ENCODE results near the gene ARHGEF4.
"Not testable (repeated sequence)": the region's sequence is repeated elsewhere in the genome, so short reads cannot be mapped to it uniquely, and the experiment has no call there.

The ARHGEF4 gene

GRCh38 chr2:131077966-131078365, 241.3 kb downstream of the ARHGEF4 start:
- no peak for DNase-seq (ENCODE audit: low read depth)
- TF ChIP-seq CTCF (conservative IDR thresholded peaks at IDR 0.05; ENCODE audit: control insufficient read depth, insufficient read depth, low read depth, low read length): no peak
- H3K4me3 ChIP-seq (ENCODE audit: control insufficient read depth, low read depth, low read length): no peak overlapping the region

- DNase-seq (ENCODE audit: low read depth); H3K4me3 ChIP-seq (ENCODE audit: control insufficient read depth, low read depth, low read length): not testable (repeated sequence)
Measured at GRCh38 chr2:131079931-131080330, 243.2 kb downstream of the ARHGEF4 start.

- H3K4me3 ChIP-seq (ENCODE audit: control insufficient read depth, low read depth, low read length): no peak overlapping the region
- no peak for TF ChIP-seq CTCF (conservative IDR thresholded peaks at IDR 0.05; ENCODE audit: control insufficient read depth, insufficient read depth, low read depth, low read length)
- no peak for DNase-seq (ENCODE audit: low read depth)
Measured at GRCh38 chr2:131081190-131081589, 244.5 kb downstream of the ARHGEF4 start.

- no peak for DNase-seq (ENCODE audit: low read depth)
- H3K4me3 ChIP-seq (ENCODE audit: control insufficient read depth, low read depth, low read length): no peak overlapping the region
- no peak for TF ChIP-seq CTCF (conservative IDR thresholded peaks at IDR 0.05; ENCODE audit: control insufficient read depth, insufficient read depth, low read depth, low read length)
Measured at GRCh38 chr2:131085646-131086045, 248.9 kb downstream of the ARHGEF4 start.

- no peak for DNase-seq (ENCODE audit: low read depth)
- TF ChIP-seq CTCF (conservative IDR thresholded peaks at IDR 0.05; ENCODE audit: control insufficient read depth, insufficient read depth, low read depth, low read length): no peak
- peak overlapping the region; percentile 82 for H3K4me3 ChIP-seq (ENCODE audit: control insufficient read depth, low read depth, low read length)
Measured at GRCh38 chr2:131092458-131093005, 255.8 kb downstream of the ARHGEF4 start.

- peak within 1 kb of the TSS; percentile 82 for H3K4me3 ChIP-seq (ENCODE audit: control insufficient read depth, low read depth, low read length)
- TF ChIP-seq CTCF (conservative IDR thresholded peaks at IDR 0.05; ENCODE audit: control insufficient read depth, insufficient read depth, low read depth, low read length): no peak
- peak; percentile 84 for DNase-seq (ENCODE audit: low read depth)
Measured at GRCh38 chr2:131093006-131093695, 256.4 kb downstream of the ARHGEF4 start, which contains the start of gene FAM168B. Gene FAM168B, minus strand, starts transcription at chr2:131093460. Its CDS starts 10,814 bp downstream, at chr2:131082646.

- TF ChIP-seq CTCF (conservative IDR thresholded peaks at IDR 0.05; ENCODE audit: control insufficient read depth, insufficient read depth, low read depth, low read length): no peak
- peak overlapping the region; percentile 74 for H3K4me3 ChIP-seq (ENCODE audit: control insufficient read depth, low read depth, low read length)
- peak; percentile 57 for DNase-seq (ENCODE audit: low read depth)
Measured at GRCh38 chr2:131093696-131094462, 257.2 kb downstream of the ARHGEF4 start.

Data from fibroblast of mammary gland (primary cell).